Hepatic stellate cell (primary cell): ENCODE results near the gene ERF.

Experiments
- DNase-seq: peaks from one replicate; pipeline ENCODE4 v3.0.0; 2011; ENCODE audit warnings: low spot score

ERF gene

DNA sequence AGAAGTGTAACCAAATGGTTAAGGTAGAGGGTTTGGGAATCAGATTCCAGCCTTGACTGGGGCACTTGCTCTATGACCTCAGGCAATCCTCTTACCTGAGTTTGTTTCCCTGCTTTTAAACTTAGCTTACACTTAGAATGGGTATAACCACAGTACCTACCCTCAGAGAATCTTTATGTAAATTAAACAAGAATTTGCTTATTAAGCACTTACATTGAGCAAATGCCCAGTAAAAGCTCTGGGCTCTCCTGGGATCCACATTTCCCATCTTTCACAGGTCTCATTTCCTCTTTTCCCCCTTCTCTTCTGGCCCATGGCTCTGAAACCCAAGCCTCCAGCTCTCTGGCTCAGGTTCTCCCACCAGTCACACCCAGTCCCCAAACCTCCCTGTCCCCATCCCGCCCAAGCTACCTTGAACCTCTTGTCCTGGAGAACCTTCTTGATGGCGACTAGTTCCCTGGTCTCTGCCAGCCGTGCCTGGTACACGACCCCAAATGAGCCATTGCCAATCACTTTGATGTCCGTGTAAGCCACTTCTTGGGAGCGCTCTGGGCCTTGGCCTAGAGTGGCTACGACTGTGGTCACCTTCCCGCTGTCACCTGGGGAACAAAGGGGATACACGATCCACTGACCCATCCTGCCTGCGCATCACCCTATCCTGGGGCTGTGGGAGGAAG, 15.2 kb downstream of the ERF start:
- DNase-seq = no peak

DNA sequence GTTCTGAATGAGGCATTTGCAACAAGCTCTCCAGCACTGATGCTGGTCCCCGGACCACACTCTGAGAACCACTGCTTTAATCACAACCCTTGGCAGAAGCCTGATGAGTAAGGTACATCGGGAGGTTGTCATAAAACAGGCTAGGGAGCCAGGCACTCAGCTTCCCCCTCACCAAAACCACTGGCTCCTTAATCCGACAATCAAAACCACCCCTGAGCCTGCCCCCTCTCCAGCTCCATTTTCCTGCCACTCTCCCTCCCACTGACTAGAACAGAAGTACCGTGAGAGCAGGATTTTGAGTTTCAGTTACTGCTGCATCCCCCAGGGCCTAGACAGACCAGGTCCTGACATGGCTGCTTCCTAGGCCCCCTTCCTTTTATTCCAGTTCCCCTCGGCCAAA, 19.7 kb downstream of the ERF start:
- DNase-seq = no peak

DNA sequence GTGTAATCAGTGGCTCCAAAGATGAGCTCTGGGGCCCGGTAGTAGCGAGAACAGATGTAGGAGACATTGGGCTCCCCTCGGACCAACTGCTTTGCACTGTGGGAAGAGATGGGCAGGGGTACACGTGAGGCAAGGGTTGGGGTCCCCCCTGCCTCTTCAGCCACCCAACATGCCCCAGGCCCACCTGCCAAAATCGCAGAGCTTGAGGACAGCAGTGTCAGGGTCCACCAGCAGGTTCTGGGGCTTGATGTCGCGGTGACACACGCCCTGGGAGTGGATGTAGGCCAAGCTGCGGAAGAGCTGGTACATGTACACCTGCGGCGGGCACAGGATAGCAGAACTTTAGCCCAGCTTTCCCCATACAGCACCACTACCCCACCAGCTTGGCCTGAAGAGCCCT, 20.6 kb downstream of the ERF start:
- no peak for DNase-seq

DNA sequence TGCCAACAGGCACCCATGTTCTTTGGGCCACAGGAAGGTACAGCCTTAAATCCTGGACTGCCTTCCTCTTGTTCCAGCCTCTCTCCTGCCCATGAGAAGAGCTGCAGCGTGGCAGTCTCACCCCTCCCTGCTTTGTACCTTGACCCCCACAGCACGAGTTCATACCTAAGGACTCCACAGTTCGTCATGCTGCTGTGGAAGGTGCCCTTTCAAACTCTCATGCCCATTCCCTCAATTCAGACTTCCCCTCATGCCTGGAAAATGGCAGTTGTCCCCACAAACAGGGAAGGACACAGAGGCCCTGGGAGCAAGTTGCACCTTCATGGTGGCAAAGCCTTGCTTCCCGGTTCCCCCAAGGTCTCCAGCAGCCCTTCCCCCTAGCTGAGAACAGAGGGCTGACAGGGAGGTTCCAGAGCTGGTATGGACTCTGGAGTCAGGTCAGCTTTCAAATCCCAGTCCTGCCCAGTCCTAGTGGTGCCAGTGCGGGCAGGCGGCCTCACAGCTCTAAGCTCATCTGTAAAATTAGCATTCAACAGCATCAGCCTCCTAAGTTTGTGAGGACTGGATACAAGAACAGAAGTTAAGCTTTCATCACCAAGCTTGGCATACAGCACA, 21.1 kb downstream of the ERF start:
- DNase-seq = no peak

DNA sequence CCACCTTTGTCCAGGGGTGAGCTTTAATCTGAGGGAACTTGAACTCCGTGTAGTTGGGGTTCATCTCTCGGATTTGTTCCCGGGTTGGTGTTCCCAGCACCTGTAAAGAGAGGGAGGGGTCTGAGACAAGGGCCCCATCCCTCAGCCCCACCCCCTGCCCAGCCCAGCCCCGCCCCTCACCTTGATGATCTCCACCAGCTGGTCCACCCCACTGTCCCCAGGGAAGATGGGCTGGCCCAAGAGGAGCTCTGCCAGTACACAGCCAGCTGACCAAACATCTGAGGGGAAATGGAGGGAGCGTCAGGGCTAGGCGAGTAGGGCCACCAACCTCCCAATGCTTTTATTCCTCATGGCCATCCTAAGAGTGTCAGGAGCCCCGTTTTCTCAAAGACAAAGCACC, 21.8 kb downstream of the ERF start:
- no peak for DNase-seq

DNA sequence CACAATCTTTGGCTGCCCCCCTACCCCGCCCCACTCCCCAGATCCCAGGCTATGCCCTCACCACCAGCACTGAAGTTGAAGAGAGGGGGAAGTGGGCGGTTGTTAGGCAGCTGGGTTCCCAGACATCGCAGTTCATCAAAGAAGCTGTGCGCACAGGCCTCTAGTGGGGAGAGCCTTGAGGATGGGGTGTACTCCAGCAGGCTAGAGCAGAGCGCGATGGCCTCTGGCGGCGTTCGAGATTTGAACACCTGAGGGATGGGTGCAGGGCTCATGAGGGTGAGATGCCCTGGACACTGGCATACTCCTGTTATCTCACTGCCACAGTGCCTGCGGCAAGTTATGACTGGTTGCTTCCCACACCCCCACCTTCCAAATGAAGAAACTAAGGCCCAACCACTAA, 22.5 kb downstream of the ERF start:
- no peak for DNase-seq

DNA sequence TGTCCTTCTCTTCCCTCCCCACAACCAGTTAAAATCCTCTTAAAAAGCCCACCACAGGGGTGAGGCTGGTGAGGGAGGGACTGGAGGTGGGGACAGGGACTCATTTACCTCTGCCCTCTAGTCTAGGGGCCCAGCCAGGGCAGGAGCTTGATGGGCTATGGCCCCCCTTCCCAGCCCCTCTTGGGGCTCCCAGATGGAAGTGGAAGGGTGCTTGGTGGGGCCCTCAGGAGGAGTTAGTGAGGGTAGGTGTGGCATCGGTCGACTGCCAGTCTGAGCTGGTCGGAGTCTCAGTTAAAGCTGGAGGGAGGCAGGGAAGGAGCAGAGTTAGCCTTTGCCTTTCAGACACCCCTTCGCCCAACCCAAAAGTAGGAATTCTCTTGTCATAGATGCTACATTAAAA, 24.4 kb downstream of the ERF start:
- no peak for DNase-seq

DNA sequence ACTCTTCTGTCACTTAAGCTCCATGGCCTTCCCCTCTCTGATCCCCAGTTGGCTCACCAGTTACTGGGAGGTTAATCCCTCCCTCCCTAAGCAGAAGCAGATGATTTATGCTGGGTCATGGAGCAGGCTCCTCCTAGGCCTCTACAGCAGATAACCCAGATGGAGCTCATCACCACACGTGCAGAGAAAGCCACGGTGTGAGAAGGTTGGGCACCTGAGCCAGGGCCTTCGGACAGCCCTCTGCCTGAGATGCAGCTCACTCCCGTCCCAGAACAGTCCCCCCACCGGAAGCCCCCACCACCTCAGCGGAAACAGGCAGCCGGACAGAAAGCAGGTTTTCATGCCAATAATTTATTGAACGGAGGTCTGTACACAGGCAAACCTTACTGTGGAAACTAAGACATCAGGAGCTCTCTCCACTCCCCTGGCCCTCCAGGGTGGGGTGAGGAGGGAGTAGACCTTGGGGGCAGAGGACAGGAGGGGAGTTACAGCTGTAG, 25.0 kb downstream of the ERF start:
- no peak for DNase-seq

DNA sequence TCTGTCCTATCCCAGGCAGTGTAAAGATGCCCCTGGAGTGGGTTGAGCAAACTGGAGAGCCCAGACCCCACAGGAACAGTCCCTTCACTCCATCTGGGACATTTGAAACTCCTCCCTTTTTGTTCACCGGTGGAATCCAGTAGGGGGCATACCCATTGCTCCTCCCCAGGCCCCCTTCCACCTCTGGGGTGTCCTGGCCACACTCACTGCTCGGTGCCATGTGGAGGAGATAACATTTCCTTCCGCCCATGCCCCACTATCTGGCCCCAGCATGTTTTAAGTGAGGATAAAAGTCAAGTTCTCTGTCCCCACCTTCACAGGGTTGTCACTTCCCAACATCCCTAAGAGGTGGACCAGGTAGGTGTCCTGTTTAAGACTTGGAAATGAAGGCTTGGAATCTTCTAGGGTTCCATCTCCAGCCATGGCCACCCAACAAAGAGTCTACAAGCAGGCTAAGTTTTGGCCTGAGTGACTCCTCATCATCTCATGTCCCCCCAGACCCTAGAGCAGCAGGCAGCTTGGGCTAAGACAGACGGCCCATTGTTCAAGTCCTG, 25.6 kb downstream of the ERF start:
- DNase-seq = no peak

DNA sequence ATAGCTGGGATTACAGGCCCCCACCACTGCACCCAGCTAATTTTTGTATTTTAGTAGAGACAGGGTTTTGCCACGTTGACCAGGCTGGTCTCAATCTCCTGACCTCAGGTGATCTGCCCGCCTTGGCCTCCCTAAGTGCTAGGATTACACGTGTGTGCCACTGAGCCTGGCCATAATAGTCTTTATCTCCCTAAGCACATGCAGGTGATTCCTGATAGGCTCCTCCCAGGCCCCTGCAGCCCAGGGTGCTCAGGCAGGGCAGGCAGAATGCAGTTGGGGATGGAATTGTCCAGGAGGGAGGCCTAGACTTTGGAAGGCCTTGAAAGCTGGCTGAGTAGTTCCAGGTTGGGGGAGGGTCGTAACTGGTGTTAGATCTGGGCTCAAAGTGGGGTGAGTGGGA, 26.3 kb downstream of the ERF start:
- DNase-seq = no peak

DNA sequence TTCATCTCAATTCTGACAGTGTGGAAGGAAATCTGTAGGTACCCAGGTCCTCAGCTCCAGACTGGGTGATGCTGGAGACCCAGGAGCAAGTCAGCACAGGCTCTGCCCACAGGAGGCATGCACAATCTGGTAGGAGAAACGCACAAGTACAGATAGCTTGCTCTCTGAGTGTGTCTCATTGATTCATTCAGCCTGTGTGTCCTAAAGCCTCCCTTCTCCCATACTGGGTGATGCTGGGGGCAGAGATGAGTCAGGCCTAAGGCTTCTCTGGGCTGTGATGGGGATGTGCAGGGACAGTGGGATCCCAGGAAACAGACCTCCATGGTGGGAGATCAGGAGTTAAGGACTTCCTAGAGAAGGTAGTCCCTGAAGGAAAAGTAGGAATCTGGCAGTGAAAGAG, 28.0 kb downstream of the ERF start:
- no peak for DNase-seq

DNA sequence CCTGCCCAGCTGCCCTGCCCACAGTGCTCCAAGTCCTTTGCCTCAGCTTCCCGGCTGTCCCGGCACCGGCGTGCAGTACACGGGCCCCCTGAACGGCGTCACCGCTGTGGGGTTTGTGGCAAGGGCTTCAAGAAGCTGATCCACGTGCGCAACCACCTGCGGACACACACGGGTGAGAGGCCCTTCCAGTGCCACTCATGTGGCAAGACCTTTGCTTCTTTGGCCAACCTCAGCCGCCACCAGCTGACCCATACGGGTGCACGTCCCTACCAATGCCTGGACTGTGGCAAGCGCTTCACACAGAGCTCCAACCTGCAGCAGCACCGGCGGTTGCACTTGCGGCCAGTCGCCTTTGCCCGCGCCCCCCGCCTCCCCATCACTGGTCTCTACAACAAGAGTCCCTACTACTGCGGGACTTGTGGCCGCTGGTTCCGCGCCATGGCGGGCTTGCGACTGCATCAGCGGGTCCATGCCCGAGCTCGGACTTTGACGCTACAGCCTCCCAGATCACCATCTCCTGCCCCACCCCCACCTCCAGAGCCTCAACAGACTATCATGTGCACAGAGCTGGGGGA, 29.1 kb downstream of the ERF start:
- no peak for DNase-seq

DNA sequence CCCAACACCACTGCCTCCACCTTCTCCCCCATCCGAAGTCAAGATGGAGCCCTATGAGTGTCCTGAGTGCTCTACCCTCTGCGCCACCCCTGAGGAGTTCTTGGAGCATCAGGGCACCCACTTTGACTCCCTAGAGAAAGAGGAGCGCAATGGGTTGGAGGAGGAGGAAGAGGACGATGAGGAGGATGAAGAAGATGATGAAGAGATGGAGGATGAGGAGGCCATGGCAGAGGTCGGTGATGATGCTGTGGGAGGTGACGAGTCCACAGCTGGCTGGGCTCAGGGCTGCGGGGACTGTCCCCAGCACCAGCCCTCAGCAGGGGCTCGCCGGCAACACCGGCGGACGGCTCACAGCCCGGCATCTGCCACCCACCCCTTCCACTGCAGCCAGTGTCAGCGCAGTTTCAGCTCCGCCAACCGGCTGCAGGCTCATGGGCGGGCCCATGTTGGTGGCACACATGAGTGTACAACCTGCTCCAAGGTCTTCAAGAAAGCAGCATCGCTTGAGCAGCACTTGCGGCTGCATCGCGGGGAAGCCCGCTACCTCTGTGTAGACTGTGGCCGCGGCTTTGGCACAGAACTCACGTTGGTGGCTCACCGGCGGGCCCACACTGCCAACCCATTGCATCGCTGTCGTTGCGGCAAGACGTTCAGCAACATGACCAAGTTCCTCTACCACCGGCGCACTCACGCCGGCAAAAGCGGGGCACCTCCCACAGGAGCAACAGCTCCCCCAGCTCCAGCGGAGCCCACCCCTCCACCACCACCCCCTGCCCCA, 29.8 kb downstream of the ERF start:
- DNase-seq = no peak

DNA sequence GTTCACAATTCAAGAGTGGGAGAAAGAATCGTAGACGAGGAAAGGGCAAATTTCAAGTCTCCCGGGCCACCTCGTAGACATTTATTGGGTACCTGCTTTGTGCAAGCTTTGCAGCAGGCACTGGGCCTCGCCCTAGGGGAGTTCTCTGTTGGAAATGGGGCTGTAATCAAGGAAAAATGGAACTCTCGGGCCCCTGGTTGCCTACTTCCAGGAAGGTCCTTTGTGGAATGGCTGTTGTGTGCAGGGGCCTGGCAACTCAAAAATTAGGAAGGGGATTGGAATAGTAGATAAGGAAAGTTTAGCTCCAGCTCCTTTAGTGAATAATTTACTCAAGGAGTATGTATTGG, 34.2 kb downstream of the ERF start:
- DNase-seq = no peak

DNA sequence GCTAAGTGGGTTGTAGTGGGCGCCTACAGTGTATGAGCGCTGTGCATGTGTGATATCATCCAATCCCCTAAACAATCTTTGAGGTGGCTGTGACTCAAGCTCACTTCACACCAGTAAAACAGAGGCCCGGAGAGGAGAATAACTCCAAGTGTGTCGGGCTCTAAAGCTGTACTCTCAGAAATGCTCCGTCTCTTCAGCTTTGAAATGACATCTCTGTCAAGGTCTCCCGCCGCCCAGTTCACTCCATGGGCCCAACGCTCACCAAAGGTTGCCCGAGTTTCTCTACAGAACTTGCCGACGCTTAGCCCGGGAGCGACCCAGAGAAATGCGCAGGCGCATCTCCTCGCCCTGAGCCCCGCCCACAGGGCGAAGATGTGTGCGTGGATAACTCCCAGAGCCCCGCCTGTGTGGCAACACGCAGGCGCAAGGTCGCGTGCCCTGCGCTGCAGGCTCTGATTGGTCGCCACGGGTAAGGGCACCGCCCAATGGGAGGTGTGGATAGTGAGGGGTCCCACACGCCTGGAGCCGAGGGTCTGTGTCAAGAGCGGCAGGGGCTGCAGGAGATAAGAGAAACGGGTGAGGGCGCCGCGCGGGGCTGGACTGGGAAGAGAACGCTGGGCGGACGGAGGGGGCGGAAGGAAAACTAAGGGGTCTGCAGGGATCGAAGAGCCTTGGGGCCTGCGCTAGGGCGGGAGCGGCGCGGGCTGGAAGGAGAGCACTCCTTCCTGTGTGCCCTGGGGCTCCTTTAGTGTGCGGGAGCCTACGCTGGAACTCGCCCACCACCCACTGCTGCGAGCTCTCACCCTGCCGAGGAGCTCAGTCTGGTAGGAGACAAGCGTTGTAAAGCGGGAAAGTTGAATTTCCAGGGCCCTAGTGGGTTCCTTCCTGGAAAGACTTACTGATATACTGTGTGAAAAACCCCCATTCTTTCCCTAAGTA, 34.8 kb downstream of the ERF start, which contains the start of gene ZNF526:
ZNF526 (plus strand) TSS at position 501 of the 939 bp plus-strand sequence. CDS start 4,092 bp downstream, outside the sequence.
- DNase-seq = peak; percentile 100

DNA sequence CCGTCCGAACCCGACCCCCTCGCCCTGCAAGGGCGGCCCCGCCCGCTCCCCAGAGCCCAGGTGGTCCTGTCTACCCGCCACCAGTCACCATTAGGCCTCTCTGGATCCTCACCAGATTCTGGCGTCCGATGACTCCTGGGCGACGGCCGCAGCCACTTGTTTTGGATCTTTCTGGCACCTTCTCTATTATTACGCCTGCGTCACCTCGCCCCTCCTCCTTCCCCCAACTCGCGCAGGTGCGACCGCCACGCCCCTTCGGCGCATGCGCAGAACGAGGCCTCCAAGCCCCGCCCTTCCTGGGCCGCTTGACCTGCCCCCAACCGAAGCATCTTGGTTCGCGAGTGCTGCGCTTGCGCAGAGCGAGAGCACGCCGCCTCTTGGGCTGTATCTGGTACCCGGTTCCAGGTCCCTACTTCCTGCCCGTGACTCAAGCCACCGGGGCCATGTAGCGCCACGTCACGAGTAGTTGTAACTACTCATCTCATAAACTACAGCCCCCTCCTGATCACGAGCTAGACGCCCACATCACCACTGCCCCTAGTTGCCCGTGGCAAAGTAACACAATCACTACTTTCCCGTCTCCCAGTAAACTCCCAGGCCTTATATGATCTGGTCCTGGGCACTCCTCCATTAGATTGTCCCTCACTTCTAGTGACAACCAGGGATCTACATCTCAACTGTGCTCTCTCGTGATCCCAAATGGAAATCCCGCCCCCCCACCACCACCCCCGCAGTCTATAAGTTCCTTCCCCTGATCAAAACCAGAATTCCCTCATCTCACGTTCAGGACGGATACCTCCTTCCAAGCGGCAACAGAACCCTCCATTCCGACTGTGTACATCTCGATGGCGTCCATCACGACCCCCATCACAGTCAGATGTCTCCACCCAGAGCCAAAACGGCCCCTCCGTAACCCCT, 37.1 kb downstream of the ERF start, which contains the start of gene DEDD2:
DEDD2 (minus strand) TSS at position 158 of the 918 bp plus-strand sequence. CDS start 670 bp downstream, outside the sequence.
- peak; percentile 98 for DNase-seq

DNA sequence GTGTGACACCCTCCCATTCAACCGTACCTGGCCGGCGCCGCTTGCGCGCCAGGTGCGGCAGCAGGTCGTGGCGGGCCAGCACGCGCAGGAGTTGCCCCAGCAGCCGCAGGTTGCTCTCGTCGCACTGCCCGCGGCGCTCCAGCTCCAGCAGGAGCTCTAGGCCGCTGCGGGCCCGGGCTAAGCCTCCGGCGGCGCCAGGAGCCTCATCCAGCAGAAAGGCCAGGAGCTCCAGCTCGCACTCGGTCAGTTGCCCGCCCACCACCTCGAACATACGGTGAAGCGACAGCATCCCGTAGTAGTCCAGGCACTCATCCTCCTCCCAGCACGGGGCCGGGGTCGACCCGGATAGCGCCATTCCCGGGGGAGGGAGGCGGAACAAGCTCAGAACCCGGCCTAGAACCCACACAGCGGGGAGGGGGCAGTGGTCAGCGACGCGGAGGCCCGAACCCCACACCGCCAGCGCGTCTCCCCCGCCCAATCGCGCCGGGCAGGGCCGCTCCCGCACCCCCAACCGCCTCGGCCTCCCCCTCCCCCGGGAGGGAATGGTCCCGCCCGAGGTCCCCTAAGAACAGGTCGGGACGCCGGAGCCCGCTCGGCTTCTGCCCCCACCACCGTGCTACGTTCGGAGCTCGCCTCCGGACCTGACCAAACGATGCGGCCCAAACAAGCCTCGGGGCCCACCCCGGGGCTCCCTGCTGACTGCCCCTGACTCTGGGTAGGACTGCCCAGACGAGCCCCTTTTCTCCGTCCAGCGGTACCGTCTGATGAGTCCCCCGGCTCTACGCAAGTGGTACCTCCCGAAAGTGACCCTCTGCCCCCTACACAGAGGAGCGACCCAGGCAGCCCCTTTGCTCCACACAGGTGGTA, 38.0 kb downstream of the ERF start:
- DNase-seq = peak; percentile 58

DNA sequence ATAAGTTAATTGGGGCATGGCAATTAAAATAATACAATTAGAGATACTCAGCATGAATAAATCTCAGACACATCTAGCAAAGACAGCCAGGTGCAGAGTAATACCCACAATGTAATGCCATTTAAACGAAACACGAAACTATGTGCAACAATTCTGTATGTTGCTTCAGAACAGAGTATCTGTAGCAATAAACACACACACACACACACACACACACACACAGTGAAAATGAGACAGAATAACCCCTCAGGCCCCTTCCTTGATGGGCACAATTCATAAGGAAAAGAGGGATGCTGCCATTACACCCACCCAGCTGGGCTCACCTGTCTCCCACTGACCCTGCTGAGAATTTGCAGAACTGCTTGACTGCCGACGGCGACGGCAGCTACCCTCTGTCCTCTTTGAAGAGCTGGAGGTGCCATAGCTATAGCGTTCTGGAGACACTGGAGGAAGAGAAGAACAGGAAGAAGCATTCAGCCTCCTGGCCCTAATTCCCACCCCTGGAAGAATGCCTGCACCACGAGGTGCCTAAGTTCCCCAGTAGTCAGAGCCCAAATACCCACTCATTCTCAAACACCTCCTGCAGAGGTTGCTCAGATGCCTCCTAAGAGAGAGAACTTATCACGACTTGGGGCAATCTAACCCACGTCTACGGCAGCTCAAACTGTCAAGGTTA, 40.0 kb downstream of the ERF start:
- no peak for DNase-seq

DNA sequence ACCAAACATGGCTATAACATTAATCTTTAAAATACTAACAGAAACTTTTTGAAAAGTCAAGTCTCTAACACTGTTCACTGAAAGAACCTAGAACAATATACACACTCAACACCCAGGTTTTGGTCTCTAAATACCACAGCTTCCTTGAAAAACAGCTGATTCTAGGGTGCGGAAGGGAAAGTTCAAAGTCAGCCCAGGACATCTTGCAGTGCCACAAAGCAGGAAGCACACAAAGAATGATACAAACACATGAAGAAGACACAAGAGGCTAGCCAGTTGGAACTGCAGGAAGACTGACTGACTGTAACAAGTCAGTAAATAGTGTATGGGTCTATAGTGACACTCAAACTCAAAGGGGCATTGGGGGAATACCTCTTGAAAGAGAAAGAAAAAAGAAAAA, 42.0 kb downstream of the ERF start:
- DNase-seq = no peak
